Stromal cell of bone marrow (primary cell): ENCODE measurements around the gene BCL2L12.
"Not testable (repeated sequence)": the region's sequence is repeated elsewhere in the genome, so short reads cannot be mapped to it uniquely, and the experiment has no call there.

ENCODE experiments used
- DNase-seq: peaks from one replicate; pipeline ENCODE4 v3.0.0-alpha.2; 2012; ENCODE audit warnings: low read depth

BCL2L12 gene, protein sequence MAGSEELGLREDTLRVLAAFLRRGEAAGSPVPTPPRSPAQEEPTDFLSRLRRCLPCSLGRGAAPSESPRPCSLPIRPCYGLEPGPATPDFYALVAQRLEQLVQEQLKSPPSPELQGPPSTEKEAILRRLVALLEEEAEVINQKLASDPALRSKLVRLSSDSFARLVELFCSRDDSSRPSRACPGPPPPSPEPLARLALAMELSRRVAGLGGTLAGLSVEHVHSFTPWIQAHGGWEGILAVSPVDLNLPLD

DNA sequence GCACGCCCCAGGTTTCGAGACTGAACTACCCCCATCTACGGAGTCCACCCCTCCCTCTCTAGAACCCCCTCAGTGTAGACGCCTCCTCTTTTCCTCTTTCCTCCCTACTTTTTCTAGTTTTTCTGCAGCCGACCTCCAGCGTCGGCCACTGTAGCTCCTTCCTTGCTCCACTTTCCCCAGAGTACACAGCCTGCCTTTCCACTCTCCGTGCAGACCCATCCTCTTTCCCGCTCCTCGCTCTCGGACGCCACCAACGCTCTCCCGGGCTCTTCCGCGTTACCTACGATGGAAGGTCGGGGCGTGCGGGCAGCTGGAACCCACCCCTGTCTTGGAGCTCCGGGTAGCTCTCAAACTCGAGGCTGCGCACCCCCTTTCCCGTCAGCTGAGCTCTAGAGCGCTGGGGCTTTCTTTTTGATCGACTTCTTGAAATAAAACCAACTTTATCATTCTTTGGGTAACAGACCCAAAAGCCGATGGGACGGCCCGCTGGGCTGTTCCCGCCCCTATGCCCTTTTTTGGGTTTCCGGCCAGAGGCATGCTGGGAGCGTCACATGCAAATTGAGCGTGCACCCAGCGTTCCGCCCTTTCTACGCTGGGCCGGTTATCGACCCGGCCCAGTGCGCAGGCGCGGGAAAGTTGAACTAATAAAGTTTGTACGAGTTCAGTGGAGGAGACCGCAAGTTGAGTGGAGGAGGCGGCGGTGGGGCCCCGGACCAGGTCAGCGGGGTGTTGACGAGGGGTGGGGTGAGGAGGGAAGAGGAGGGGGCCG lies at the start of gene BCL2L12, which contains the start of gene IRF3:
Gene BCL2L12, plus strand, starts transcription at position 583 of the 769 bp plus-strand sequence. CDS start 760 bp downstream, outside the sequence.
Gene IRF3, minus strand, starts transcription at position 507 of the 769 bp plus-strand sequence. CDS start 1,019 bp downstream, outside the sequence.
- peak; percentile 95 for DNase-seq

GRCh38 chr19:49616532-49616931 lies 49.2 kb upstream of the BCL2L12 start:
- DNase-seq, result no peak

DNA sequence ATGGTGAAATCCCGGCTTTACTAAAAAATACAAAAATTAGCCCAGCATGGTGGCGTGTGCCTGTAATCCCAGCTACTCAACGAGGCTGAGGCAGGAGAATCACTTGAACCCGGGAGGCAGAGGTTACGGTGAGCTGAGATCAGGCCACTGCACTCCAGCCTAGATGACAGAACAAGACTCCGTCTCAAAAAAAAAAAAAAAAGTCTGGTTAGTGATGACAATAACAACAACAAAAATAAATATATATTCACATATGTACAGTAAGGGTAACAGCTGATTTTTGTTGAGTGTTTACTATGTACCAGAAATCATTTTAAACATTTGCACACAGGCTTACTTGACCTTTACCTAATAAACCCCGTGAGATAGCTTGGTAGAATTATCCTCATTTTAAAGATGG lies 48.8 kb upstream of the BCL2L12 start:
- no peak for DNase-seq

DNA sequence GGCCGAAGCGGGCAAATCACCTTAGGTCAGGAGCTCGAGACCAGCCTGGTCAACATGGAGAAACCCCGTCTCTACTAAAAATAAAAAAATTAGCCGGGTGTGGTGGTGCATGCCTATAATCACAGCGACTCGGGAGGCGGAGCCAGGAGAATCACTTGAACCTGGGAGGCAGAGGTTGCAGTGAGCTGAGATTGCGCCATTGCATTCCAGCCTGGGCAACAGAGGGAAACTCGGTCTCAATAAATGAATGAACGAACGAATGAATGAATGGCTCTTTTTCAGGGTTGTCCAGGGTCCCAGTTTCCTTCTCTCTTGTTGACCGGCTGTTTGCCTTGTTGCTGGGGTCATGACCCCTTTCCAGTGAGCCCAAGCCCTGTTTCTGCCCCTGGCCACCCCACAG lies 47.9 kb upstream of the BCL2L12 start:
- DNase-seq, result not testable (repeated sequence)

DNA sequence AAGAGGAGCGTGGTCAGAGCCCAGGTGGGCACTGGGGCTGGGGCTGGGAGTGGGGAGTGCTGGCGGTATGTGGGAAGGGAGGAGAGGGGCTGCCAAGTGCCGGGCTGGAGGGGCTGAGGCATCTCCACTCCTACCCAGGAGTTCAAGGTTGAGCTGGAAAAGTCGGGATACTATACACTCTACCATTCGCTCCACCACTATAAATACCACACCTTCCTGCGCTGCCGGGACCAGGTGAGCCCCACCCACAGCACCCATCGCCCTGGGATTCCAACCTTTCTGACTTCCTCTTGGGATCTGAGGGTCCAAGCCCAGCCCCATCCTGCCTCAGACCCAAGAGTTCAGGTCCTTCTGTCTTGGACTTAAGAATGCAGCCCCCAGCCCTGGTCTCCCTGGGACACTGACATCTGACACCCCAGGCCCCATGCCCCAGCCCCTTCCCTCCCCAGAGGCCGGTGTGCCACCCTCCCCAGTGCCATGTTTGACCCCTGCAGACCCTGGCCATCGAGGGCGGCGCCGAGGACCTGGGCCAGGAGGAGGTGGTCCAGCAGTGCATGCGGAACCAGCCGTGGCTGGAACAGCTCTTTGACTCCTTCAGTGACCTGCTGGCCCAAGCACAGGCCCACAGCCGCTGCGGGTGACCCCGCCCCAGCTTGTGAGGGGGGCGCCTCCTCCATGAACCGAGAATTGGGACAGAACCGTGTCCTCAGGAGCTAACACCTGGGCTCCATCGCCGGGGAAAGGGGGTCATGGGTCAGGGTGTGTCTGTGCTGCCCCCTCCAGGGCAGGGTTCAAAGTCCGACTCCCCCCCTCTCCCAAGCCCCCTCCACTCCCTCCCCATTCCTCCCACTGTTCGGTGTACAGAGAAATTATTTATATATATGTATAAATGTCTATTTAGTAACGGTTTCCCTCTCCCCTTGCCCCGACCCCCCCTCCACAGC lies 40.5 kb upstream of the BCL2L12 start:
- no peak for DNase-seq

DNA sequence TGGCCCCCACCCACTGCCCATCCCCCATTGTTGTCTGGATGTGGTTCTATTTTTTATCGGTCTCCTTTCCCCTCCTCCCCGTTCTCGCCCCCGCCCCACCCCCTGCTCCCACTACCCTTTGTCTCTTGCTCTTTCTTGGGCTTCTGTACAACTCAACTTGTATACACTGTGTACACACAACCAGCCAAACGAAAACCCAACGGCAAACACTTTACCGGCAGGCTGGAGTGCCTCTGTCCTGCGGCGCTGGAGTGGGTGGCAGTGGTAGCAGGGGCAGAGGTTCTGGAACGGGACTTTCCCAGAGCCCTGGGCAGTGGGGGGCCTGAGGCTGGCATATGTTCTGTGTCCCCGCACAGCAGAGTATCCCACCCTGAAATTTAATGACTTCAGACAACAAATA lies 39.5 kb upstream of the BCL2L12 start:
- no peak for DNase-seq

GRCh38 chr19:49629659-49630058 lies 36.1 kb upstream of the BCL2L12 start:
- no peak for DNase-seq

DNA sequence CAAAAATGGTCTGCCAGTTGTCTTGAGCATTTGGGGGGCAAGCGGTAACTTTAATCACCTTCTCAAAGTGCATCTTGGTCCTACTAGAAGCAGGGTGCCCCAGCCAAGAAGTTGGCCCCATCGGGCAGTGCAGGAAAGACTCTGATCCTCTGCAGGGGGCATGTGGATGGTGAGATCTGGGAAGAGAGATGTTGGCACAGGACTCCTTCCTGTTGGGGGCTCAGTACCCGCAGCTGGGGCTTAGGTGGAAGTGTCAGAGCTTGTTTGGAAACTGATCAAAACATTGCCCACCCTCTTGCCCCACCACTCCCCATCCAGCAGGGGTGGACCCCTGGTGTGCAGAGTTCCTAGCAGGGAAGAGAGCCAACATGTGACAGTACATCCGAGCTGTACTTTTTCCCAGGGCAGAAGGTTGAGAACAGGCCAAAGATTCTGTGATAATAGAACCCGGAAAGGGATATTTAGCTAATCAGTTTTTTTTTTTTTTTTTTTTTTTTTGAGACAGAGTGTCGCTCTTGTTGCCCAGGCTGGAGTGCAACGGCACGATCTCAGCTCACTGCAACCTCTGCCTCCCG lies 34.6 kb upstream of the BCL2L12 start:
- no peak for DNase-seq

DNA sequence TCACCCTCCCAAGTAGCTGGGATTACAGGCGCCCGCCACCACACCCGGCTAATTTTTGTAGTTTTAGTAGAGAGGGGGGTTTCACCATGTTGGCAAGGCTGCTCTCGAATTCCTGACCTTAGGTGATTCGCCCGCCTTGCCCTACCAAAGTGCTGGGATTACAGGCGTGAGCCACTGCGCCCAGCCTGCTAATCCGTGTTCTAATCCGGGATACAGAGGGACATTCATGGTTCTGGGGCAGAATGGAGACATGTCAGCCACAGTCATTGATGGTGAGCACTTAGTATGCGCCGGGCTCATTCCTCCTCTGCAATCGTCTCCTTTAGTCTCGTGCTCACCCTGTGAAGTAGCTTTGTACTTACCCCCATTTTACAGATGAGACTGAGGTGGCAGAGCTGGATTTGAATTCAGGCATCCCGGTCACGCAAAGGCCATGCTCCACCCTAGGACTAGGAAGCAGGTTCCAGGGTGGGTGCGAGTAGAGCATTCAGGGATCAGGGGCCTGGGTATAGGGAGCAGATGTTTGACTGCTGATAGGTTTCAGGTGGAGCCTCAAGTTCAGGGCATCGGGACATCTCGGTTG lies 34.0 kb upstream of the BCL2L12 start:
- no peak for DNase-seq

DNA sequence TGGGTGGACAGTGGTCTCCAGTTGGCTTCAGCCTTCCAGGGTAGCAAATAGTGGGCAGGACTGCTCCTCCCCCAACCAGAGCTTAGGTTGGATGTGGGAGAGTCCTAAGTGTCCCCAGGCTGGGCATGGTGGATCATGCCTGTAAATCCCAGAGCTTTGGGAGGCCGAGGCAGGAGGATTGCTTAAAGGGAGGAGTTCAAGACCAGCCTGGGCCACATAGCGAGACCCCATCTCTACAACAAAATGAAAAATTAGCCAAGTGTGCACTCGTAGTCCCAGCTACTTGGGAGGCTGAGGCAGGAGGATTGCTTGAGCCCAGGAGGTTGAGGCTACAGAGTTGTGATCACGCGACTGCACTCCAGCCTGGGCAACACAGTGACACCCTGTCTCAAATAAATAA lies 33.2 kb upstream of the BCL2L12 start:
- no peak for DNase-seq

DNA sequence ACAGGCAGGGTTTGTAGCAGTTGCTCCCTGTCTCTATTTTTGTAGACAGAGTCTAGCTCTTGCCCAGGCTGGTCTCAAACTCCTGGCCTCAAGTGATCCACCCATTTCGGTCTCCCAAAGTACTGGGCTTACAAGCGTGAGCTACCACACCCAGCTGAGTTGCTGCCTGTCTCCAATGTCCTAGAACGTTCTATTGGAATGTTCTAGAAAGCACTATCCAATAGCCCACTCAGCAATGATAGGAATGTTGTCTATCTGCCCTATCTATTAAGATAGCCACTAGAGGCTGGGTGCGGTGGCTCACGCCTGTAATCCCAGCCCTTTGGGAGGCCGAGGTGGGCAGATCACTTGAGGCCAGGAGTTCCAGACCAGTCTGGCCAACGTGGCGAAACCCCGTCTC lies 32.5 kb upstream of the BCL2L12 start:
- DNase-seq, result not testable (repeated sequence)

DNA sequence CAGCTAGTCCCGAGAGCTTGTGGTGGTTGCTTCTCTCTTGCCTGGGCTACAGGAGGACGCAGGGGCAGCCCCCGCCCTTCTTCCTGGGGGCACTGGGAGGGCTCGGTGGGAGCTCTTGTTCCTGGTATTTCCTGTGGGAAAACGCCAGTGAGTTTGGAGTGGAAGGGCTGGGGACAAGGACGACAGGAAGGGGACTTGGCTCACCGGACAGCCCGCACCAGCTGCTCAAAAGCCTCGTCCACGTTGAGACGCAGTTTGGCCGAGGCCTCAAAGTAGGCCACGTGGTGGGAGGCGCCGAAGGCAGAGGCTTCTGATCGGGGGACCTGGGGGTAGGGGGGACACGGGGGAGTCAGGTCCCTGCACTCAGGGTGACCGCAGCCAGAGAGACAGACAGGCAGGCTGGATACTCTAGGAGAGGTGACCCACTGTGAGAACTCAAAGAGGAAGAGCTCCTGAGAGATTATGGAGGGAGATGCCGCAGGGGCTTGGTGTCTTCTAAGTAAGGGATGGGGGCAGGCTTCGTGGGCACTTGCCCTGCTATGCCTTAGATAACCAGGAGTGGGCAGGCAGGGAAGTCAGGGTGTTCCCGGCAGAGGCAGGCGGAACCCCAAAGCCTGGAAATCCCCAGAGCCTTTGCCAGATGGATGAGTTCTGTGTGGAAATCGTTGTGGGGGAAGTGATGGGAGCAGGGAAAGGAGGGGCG lies 30.1 kb upstream of the BCL2L12 start:
- DNase-seq, result no peak

GRCh38 chr19:49636233-49636932 lies 29.4 kb upstream of the BCL2L12 start:
- DNase-seq, result no peak

DNA sequence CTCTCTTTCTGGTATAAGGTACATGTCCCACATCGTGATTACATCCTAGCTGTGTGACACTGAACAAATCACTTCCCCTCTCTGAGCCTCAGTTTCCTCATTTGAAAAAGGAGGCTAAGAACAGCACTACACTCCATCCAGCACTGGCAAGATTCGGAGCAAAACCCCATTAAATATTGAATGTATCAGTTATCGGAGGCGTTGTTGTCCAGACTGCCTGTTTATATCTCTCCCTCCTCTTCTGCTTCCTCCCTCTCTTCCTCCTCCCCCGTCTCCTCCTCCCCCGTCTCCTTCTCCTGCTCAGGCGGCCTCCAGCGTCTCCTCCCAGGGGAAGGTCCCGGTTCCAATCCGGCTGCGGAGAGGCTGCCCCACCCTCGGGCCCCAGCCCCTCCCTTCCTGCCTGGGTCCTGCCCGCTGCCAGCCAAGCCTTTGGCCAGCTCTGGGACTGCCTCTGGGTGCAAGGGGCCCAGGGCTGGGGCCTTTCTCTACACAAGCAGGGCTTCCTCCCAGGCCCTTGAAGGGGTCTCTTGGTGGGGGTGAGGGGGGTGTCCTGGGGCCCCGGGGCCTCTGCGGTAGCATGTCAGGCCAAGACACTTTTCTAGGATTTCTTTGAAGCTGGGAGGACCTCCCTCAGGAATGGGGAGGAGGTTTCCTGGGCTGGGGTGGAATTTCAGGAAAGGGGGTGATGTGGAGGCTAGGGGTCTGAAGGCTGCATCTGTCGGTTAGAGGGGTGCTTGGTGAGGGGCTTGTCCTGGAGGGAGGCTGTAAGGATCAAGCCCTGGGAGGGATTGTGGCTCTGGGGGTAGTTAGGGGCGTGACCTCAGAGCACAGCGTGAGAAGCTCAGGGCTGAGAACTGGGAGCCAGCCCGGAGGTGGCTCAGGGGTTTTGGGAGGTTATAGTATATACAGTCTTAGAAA lies 27.7 kb upstream of the BCL2L12 start:
- peak; percentile 70 for DNase-seq

- DNase-seq, result no peak
Measured at GRCh38 chr19:49639401-49640112, 26.2 kb upstream of the BCL2L12 start.

GRCh38 chr19:49640113-49640898 lies 25.4 kb upstream of the BCL2L12 start, which contains the start of gene RRAS:
RRAS (minus strand) TSS chr19:49640143; CDS start chr19:49640098, 45 bp downstream.
- peak; percentile 100 for DNase-seq

GRCh38 chr19:49641688-49642491 lies 23.8 kb upstream of the BCL2L12 start, which contains the start of gene SCAF1:
SCAF1 (plus strand) TSS chr19:49642209; CDS start chr19:49645027, 2,818 bp downstream.
- DNase-seq, result peak; percentile 99
